GM18508 (cell line): Measurements from ENCODE around the gene TLK2.
"Not testable (repeated sequence)": the region's sequence is repeated elsewhere in the genome, so short reads cannot be mapped to it uniquely, and the experiment has no call there.

Source experiments
- ATAC-seq: cut with Tn5 transposase; IDR thresholded peaks from one replicate; pipeline ENCODE4 v1.9.1; 2021; ENCODE audit warnings: moderate number of reproducible peaks; ENCODE audit not compliant: insufficient read depth, unreplicated experiment

Gene TLK2

GRCh38 chr17:62552851-62553659 is 74.4 kb downstream of the TLK2 start:
- peak; percentile 69 for ATAC-seq

- not testable (repeated sequence) for ATAC-seq
These were observed 78.9 kb downstream of the TLK2 start for GRCh38 chr17:62557532-62557931.

GRCh38 chr17:62558941-62559340 is 80.3 kb downstream of the TLK2 start:
- not testable (repeated sequence) for ATAC-seq

GRCh38 chr17:62560971-62561370 is 82.3 kb downstream of the TLK2 start:
- not testable (repeated sequence) for ATAC-seq

- ATAC-seq, result no peak
These were observed 84.0 kb downstream of the TLK2 start for GRCh38 chr17:62562656-62563055.

- ATAC-seq, result no peak
These were observed 87.2 kb downstream of the TLK2 start for GRCh38 chr17:62565817-62566216.

- no peak for ATAC-seq
These were observed 88.5 kb downstream of the TLK2 start for GRCh38 chr17:62566996-62567578.

GRCh38 chr17:62572488-62572887 is 93.9 kb downstream of the TLK2 start:
- ATAC-seq, result no peak

- ATAC-seq, result no peak
These were observed 94.3 kb downstream of the TLK2 start for GRCh38 chr17:62572888-62573401.

- ATAC-seq, result no peak
These were observed 95.0 kb downstream of the TLK2 start for GRCh38 chr17:62573480-62574117.

- no peak for ATAC-seq
These were observed 97.8 kb downstream of the TLK2 start for GRCh38 chr17:62576382-62576781.

GRCh38 chr17:62578757-62579487 is 100.3 kb downstream of the TLK2 start:
- no peak for ATAC-seq

- no peak for ATAC-seq
These were observed 102.3 kb downstream of the TLK2 start for GRCh38 chr17:62580947-62581346.

- no peak for ATAC-seq
These were observed 103.1 kb downstream of the TLK2 start for GRCh38 chr17:62581764-62582163.

- no peak for ATAC-seq
These were observed 108.9 kb downstream of the TLK2 start for GRCh38 chr17:62587554-62587953.

- no peak for ATAC-seq
These were observed 109.5 kb downstream of the TLK2 start for GRCh38 chr17:62588109-62588508.

- no peak for ATAC-seq
These were observed 112.7 kb downstream of the TLK2 start for GRCh38 chr17:62591333-62591732.

GRCh38 chr17:62591822-62592221 is 113.2 kb downstream of the TLK2 start:
- not testable (repeated sequence) for ATAC-seq

- ATAC-seq, result no peak
These were observed 113.9 kb downstream of the TLK2 start for GRCh38 chr17:62592341-62593099.

- no peak for ATAC-seq
These were observed 116.9 kb downstream of the TLK2 start for GRCh38 chr17:62595484-62595883.
